NT2/D1 (cell line): ENCODE measurements around the gene NTN1.

Experiments used
- SUZ12 ChIP-seq: IDR thresholded peaks from 2 replicates; pipeline ENCODE4 v1.6.1; 2011; ENCODE audit not compliant: insufficient read length, insufficient read depth; ENCODE audit errors: extremely low read depth
- YY1 ChIP-seq: IDR thresholded peaks from 2 replicates; pipeline ENCODE4 v1.6.1; 2011; ENCODE audit not compliant: insufficient read length, insufficient read depth
- ZNF274 ChIP-seq: IDR thresholded peaks from 2 replicates; pipeline ENCODE4 v1.6.1; 2011; ENCODE audit warnings: mild to moderate bottlenecking, low read depth, low read length

DNA sequence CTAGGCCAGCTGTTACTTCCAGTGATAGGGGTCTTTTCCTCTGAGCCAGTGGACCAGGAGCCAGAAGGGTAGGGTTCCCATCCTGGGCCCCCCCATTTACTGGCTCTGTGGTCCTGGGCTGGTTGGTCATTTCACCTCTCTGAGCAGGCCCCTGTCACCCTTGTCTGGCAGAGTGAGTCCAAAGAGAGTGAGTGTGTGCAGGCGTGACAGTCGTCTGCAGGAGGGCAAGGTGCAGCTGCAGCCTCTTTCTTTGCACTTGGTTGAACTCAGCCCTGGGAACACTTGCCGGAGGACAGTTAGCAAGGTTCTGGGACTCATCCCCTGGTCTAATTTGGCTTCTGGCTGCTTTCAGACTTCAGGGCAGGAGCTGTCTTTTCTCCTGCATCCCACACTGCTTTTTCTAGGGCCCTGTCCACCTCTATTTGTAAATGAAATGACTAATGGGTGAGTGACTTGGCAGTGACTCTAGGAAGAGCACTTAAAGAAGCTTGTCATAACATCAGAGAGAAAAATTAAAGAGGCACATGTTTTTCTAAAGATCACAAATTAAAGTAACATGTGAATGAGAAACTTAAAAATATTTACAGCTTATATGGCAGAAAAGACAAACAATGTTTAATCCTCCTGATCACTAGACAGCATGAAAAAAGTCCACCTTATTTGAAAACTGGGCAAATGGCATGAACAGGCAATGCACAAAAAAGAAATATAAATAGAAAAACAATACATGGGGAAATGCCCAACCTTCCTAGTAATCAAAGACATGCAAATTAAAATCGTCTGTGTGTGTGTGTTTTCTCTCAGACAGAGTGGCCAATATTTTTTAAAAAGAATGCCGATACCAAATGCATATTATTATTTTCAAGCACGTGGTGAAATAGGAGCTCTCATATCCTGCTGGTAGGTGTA lies 137.5 kb downstream of the NTN1 start:
- TF ChIP-seq ZNF274, result no peak
- TF ChIP-seq SUZ12, result no peak
- no peak for TF ChIP-seq YY1
